ENCODE results near the gene NCCRP1.

DNA sequence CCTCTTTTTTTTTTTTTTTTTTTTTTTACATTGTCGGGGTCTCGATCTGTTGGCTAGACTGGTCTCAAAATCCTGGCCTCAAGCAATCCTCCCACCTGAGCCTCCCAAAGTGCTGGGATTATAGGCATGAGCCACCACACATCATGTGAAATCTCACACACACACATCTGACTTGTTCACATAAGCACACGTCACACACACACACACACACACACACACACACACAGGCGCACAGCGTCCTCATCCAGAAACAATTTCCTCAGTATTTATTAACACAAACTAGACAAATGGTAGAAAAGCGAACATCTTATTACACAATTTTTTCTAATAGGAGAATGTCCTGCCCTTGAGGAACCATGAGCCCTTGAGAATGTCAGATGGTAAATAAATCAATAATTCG, 12.4 kb downstream of the NCCRP1 start:
- TF ChIP-seq, protein P1, sequence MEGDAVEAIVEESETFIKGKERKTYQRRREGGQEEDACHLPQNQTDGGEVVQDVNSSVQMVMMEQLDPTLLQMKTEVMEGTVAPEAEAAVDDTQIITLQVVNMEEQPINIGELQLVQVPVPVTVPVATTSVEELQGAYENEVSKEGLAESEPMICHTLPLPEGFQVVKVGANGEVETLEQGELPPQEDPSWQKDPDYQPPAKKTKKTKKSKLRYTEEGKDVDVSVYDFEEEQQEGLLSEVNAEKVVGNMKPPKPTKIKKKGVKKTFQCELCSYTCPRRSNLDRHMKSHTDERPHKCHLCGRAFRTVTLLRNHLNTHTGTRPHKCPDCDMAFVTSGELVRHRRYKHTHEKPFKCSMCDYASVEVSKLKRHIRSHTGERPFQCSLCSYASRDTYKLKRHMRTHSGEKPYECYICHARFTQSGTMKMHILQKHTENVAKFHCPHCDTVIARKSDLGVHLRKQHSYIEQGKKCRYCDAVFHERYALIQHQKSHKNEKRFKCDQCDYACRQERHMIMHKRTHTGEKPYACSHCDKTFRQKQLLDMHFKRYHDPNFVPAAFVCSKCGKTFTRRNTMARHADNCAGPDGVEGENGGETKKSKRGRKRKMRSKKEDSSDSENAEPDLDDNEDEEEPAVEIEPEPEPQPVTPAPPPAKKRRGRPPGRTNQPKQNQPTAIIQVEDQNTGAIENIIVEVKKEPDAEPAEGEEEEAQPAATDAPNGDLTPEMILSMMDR (conservative IDR thresholded peaks at IDR 0.05 in 1 of 2, IDR thresholded peaks at IDR 0.05 in 1 of 2; ENCODE audit: extremely low read depth in 1 of 2, insufficient read depth in 1 of 2, low read depth in 1 of 2, low read length in 2 of 2), result no peak
- no peak for TF ChIP-seq EZH2 (IDR thresholded peaks at IDR 0.05; ENCODE audit: borderline replicate concordance, low read length)
